Measurements from ENCODE around the gene SUPT20HL2. TPM values are rescaled to one million over a fixed set of nuclear protein-coding genes. Genes with fewer than 3 reads are reported as not detected.
"Not testable (repeated sequence)": the region's sequence is repeated elsewhere in the genome, so short reads cannot be mapped to it uniquely, and the experiment has no call there.

SUPT20HL2 gene
- total RNA-seq, 1 donor from 2014 or later: not detected

- DNase-seq (ENCODE audit: low read depth in 2 of 2): not testable (repeated sequence)
These were observed 4.1 kb downstream of the SUPT20HL2 start for GRCh38 chrX:24309580-24310374.

GRCh38 chrX:24308803-24309202 is 5.1 kb downstream of the SUPT20HL2 start:
- DNase-seq (ENCODE audit: low read depth in 2 of 2): not testable (repeated sequence)

- DNase-seq (ENCODE audit: low read depth in 2 of 2): no peak
These were observed 7.4 kb downstream of the SUPT20HL2 start for GRCh38 chrX:24306440-24306839.

DNA sequence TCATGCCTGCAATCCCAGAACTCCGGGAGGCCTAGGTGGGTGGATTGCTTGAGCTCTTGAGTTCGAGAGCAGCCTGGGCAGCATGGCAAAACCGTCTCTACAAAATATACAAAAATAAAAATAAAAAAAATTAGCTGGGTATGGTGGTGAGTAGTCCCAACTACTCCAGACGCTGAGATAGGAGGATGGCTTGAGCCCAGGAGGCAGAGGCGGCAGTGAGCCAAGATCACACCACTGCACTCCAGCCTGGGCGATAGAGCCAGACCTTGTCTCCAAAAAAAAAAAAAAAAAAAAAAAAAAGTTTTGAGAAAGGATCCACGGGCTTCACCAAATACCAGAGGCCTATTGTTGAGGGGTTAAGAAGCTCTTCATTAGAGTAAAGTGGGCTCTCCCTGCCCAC is 8.0 kb downstream of the SUPT20HL2 start:
- DNase-seq (ENCODE audit: low read depth in 2 of 2): no peak

DNA sequence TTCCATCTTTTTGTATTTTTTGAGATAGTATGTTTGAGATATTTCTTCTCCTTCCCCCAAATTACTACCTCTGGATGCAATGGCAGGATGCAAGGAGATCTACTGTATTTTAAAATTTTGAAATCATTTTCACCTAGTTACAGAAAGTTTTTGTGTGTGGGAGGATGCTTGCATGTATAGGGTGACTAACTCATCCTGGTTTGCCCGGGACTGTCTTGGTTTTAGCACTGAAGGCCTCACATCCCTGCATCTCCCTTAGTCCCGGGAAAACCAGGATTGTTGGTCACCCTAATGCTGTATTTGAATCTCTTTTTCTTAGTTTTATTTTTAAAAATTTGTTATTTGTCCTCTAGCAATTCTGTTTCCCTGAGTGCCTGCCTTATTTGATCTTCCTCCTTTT is 12.1 kb downstream of the SUPT20HL2 start:
- no peak for DNase-seq (ENCODE audit: low read depth in 2 of 2)

DNA sequence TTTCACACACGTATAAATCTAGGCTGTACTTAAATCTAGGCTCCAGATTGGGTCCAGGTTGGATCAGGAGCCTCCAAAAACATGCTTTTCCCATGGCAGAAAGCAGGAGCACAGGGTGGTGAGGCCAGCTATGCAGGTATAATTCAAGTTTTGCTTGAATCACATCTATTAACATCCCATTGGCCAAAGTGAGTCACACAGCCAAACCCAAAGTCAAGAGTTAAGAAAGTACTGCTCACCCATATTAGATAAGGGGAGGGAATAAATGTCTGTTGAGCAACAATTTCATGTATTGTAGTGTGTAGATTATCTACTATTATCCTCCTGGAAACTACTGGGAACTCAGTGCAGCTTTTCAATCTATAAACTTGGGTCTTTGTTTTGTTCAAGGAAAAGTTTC is 12.8 kb downstream of the SUPT20HL2 start:
- DNase-seq (ENCODE audit: low read depth in 2 of 2): no peak

GRCh38 chrX:24298191-24298590 is 15.7 kb downstream of the SUPT20HL2 start:
- DNase-seq (ENCODE audit: low read depth in 2 of 2): peak in 1 of 2 donors; percentile 41

GRCh38 chrX:24294619-24295018 is 19.2 kb downstream of the SUPT20HL2 start:
- DNase-seq (ENCODE audit: low read depth in 2 of 2): peak; percentile 10 to 11

- DNase-seq (ENCODE audit: low read depth in 2 of 2): no peak
These were observed 20.5 kb downstream of the SUPT20HL2 start for GRCh38 chrX:24293412-24293811.

GRCh38 chrX:24292353-24292752 is 21.5 kb downstream of the SUPT20HL2 start:
- no peak for DNase-seq (ENCODE audit: low read depth in 2 of 2)

- no peak for DNase-seq (ENCODE audit: low read depth in 2 of 2)
These were observed 28.8 kb downstream of the SUPT20HL2 start for GRCh38 chrX:24285082-24285481.

GRCh38 chrX:24283127-24283794 is 30.6 kb downstream of the SUPT20HL2 start:
- DNase-seq (ENCODE audit: low read depth in 2 of 2): no peak

- DNase-seq (ENCODE audit: low read depth in 2 of 2): no peak
These were observed 31.3 kb downstream of the SUPT20HL2 start for GRCh38 chrX:24282381-24283126.

DNA sequence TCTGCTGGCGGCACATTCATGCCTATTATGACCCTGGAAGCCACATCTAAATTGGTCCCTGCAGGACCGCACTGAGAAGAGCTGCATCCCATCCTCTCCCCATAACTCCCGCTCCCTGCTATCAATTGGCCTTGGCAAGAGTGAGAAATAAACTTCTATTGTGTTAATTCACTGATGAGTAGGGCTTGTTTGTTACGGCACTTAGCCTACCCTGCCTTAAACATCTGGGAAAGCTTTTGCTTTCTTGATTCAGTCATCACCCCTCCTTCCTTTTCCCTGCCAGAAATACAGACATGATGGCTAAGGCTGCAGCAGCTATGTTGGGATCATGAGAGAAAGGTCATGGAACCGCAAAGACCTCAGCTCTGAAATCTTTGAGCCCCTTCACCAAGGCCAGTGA is 36.5 kb downstream of the SUPT20HL2 start:
- DNase-seq (ENCODE audit: low read depth in 2 of 2): no peak

DNA sequence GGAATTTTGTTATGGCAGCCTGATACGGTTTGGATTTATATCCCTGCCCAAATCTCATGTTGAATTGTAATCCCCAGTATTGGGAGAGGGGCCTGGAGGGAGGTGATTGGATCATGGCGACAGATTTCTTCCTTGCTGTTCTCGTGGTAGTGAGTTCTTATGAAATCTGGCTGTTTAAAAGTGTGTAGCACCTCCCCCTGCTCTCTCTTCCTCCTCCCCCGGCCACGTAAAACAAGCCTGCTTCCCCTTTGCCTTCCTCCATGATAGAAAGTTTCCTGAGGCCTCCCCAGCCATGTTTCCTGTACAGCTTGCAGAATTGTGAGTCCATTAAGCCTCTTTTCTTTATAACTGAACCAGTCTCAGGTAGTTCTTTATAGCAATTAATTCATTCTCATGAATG is 37.9 kb downstream of the SUPT20HL2 start:
- peak; percentile 6 to 27 for DNase-seq (ENCODE audit: low read depth in 2 of 2)

- no peak for DNase-seq (ENCODE audit: low read depth in 2 of 2)
These were observed 42.6 kb downstream of the SUPT20HL2 start for GRCh38 chrX:24271262-24271661.

- no peak for DNase-seq (ENCODE audit: low read depth in 2 of 2)
These were observed 45.1 kb downstream of the SUPT20HL2 start for GRCh38 chrX:24268786-24269185.

DNA sequence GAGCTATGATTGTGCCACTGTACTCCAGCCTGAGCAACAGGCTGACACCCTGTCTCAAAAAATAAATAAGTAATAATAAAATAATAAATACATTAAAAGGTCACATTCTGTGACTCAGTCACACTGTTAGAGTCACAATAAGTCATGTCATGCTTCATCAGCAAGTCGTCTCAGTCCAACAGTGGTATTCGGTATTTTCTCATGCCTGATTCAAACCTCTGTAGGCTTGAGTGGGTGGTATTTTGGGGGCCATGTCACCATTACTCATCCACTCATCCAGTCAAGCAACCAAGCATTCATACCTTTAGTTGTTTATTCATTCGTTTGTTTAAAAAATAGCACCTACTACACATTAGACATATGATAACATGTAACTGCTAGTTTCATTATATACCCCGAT is 46.9 kb downstream of the SUPT20HL2 start:
- no peak for DNase-seq (ENCODE audit: low read depth in 2 of 2)

- DNase-seq (ENCODE audit: low read depth in 2 of 2): peak in 1 of 2 donors; percentile 19
These were observed 49.5 kb downstream of the SUPT20HL2 start for GRCh38 chrX:24264383-24264782.

GRCh38 chrX:24262309-24262708 is 51.6 kb downstream of the SUPT20HL2 start:
- no peak for DNase-seq (ENCODE audit: low read depth in 2 of 2)

Measured in lung microvascular endothelial cell (primary cell).